ENCODE results near the gene CTNND1.

DNA sequence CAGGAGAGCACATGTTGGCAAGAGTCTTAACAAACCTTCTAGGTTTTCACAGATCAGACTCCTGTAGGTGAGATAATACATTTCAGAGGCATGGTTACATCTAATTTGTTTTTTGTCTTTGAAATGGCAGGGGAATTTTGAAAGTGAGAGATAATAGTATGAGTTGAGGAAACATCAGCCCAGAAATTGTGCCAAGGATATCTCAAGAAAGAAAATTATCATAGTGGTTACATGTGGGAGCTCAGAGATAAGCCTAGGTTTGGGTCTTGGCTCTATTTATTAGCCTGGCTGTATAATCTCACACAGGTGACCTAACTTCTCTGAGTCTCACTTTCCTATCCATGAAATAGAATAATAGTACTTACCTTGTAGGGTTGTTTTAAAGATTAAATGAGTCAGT lies 10.4 kb upstream of the CTNND1 start:
- TF ChIP-seq POLR2A (IDR thresholded peaks at IDR 0.05; ENCODE audit: low read length) (no peak), GATA1 (IDR thresholded peaks at IDR 0.05; ENCODE audit: low read depth, low read length) (no peak)

Data from erythroblast (primary cell).